DND-41 (cell line): ENCODE measurements around the gene CES4A.

Source experiments
- CTCF ChIP-seq: IDR thresholded peaks from 2 replicates; pipeline ENCODE4 v1.5.1; 2012; ENCODE audit warnings: borderline replicate concordance, low read length, moderate library complexity, mild to moderate bottlenecking; ENCODE audit not compliant: poor library complexity, severe bottlenecking; ENCODE audit errors: extremely low read depth
- EZH2 ChIP-seq: IDR thresholded peaks from 3 replicates; pipeline ENCODE4 v1.6.1; 2012; ENCODE audit warnings: borderline replicate concordance, low read depth, mild to moderate bottlenecking, moderate library complexity, low read length, inconsistent platforms; ENCODE audit not compliant: severe bottlenecking

DNA sequence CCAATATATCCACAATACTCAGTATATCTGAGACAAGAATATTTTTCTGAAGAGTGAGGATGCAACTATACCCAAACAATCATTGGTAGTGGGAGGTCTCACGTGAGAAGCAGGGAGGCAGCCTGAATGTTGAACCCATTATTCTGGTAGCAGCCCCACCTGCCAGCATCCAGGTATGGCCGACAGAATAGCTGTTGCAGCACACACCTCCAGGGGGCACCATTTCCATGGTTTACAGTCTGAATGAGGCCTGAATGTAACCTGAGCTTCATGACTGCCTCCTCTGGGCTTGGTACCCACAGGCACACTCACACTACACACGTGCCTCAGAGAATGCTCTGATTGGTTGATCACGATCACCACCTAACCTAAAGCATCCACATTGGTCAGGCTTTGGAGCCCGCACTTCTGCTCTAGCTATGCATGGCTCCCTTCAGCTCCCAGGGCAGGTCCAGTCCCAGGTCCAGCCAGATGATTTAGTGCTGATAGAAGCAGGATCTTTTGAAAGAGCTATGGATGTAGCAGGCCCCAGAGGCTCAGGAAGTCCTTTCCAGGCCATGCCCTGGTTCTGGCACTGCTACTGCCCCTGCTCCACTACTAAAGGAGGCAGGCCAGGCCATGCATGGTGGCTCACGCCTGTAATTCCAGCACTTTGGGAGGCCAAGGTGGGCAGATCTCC lies 29.6 kb downstream of the CES4A start:
- TF ChIP-seq CTCF (peak; percentile 98), EZH2 (no peak)
